Tibial nerve (tissue), 4 donors: ENCODE measurements around the gene PELI2. TPM values are rescaled to one million over a fixed set of nuclear protein-coding genes. Genes with fewer than 3 reads are reported as not detected.

Experiments
- DNase-seq, 2 donors: peaks; one replicate each; pipeline ENCODE4 v3.0.0-alpha.2; 2019; ENCODE audit warnings: low spot score in 2 of 2
- H3K27ac ChIP-seq, 4 donors: fragments of 200-600 bp; sonication (generic) in 3 of 4; one replicate each; pipeline ENCODE4 v1.5.1; 2017 to 2019; ENCODE audit warnings: mild to moderate bottlenecking in 1 of 4
- H3K27me3 ChIP-seq, 2 donors: fragments of 200-600 bp; sonication (generic) in 1 of 2; one replicate each; pipeline versions ENCODE4 v1.5.1 to v1.6.0; 2017 to 2019
- H3K36me3 ChIP-seq, 3 donors: fragments of 200-600 bp; sonication (generic); one replicate each; pipeline ENCODE4 v1.5.1; 2018 to 2019
- H3K4me1 ChIP-seq, 4 donors: fragments of 200-600 bp; sonication (generic) in 3 of 4; one replicate each; pipeline ENCODE4 v1.5.1; 2017 to 2019
- H3K4me3 ChIP-seq, 4 donors: fragments of 200-600 bp; sonication (generic) in 3 of 4; one replicate each; pipeline ENCODE4 v1.5.1; 2017 to 2019; ENCODE audit warnings: mild to moderate bottlenecking in 1 of 4, moderate library complexity in 1 of 4
- H3K9me3 ChIP-seq, 4 donors: fragments of 200-600 bp; sonication (generic) in 3 of 4; one replicate each; pipeline ENCODE4 v1.5.1; 2017 to 2019
- CTCF ChIP-seq, 5 experiments: fragments of 200-600 bp in 3 of 5; fragments of 450-650 bp in 2 of 5; sonication (generic) in 3 of 5; IDR thresholded peaks; one replicate each; pipeline ENCODE4 v1.5.1; 2016 to 2019; ENCODE audit warnings: antibody characterized with exemption in 5 of 5, mild to moderate bottlenecking in 3 of 5, moderate library complexity in 2 of 5
- EP300 ChIP-seq, 2 donors: sonication (generic); formaldehyde crosslinking; IDR thresholded peaks; one replicate each; pipeline ENCODE4 v1.6.1; 2017; ENCODE audit warnings: antibody characterized with exemption in 2 of 2, mild to moderate bottlenecking in 1 of 2
- POLR2A ChIP-seq, 2 donors: fragments of 450-650 bp; IDR thresholded peaks; one replicate each; pipeline ENCODE4 v1.6.1; 2017; ENCODE audit warnings: antibody characterized with exemption in 2 of 2, mild to moderate bottlenecking in 2 of 2, moderate library complexity in 2 of 2
- WGBS, 2 donors: methylation state at CpG; one replicate each; pipeline ENCODE4 v1.1.5; 2018; 5-methylcytosine and 5-hydroxymethylcytosine counted together
- total RNA-seq, 4 donors: library from RNA; depleted of rRNA; stranded (reverse); fragments of >200 nt; gene quantifications; one replicate each; pipeline ENCODE4 v1.1.0, GENCODE V29; 2016

PELI2 gene
- total RNA-seq, 4 donors from 2014 or later, result 20.1 to 42.3 (median 35.1) TPM

GRCh38 chr14:56193347-56193746, 75.1 kb downstream of the PELI2 start:
- H3K36me3 ChIP-seq, result no peaks in the 10 kb centered on the region
- no peaks in the 10 kb centered on the region for H3K9me3 ChIP-seq
- 95 to 97% methylated on average over 1 of the region's 1 CpG for WGBS, 2 donors
- TF ChIP-seq EP300 (IDR thresholded peaks at IDR 0.05) (no peak), POLR2A (IDR thresholded peaks at IDR 0.05) (no peak), CTCF (IDR thresholded peaks at IDR 0.05) (no peak)
- no peaks in the 10 kb centered on the region for H3K27me3 ChIP-seq
- H3K27ac ChIP-seq, result no peak overlapping the region
- H3K4me1 ChIP-seq, result peaks cover 0 to 30% (median 0%) of the 10 kb centered on the region in 4 donors
- H3K4me3 ChIP-seq, result no peak overlapping the region
- DNase-seq, result no peak

GRCh38 chr14:56194042-56194441, 75.8 kb downstream of the PELI2 start:
- no peaks in the 10 kb centered on the region for H3K9me3 ChIP-seq
- DNase-seq, result no peak
- H3K36me3 ChIP-seq, result no peaks in the 10 kb centered on the region
- TF ChIP-seq CTCF (IDR thresholded peaks at IDR 0.05) (no peak), EP300 (IDR thresholded peaks at IDR 0.05) (no peak), POLR2A (IDR thresholded peaks at IDR 0.05) (no peak)
- H3K4me3 ChIP-seq, result no peak overlapping the region
- no peaks in the 10 kb centered on the region for H3K27me3 ChIP-seq
- H3K4me1 ChIP-seq, result peaks cover 0 to 37% (median 0%) of the 10 kb centered on the region in 4 donors
- no peak overlapping the region for H3K27ac ChIP-seq
- WGBS, 2 donors, result 74 to 88% methylated on average over 7 of the region's 7 CpGs

- H3K27me3 ChIP-seq, result no peaks in the 10 kb centered on the region
- H3K4me3 ChIP-seq, result no peak overlapping the region
- no peak for DNase-seq
- H3K27ac ChIP-seq, result peak overlapping the region in 1 of 4 donors; percentile 29
- 57 to 60% methylated on average over 5 of the region's 5 CpGs for WGBS, 2 donors
- no peaks in the 10 kb centered on the region for H3K36me3 ChIP-seq
- peaks cover 0 to 48% (median 7%) of the 10 kb centered on the region in 4 donors for H3K4me1 ChIP-seq
- TF ChIP-seq CTCF (IDR thresholded peaks at IDR 0.05) (no peak), POLR2A (IDR thresholded peaks at IDR 0.05) (no peak), EP300 (IDR thresholded peaks at IDR 0.05) (no peak)
- H3K9me3 ChIP-seq, result no peaks in the 10 kb centered on the region
Measured at GRCh38 chr14:56195223-56195622, 77.0 kb downstream of the PELI2 start.

GRCh38 chr14:56195704-56196103, 77.5 kb downstream of the PELI2 start:
- Histone ChIP-seq H3K27ac (peak overlapping the region in 3 of 4 donors; percentile 9 to 71 (median 29)), H3K36me3 (no peaks in the 10 kb centered on the region), H3K9me3 (no peaks in the 10 kb centered on the region), H3K4me3 (no peak overlapping the region), H3K4me1 (peaks cover 0 to 52% (median 11%) of the 10 kb centered on the region in 4 donors), H3K27me3 (no peaks in the 10 kb centered on the region)
- TF ChIP-seq POLR2A (IDR thresholded peaks at IDR 0.05), result no peak
- TF ChIP-seq CTCF (IDR thresholded peaks at IDR 0.05), result no peak
- peak in 1 of 2 donors; percentile 18 for TF ChIP-seq EP300 (IDR thresholded peaks at IDR 0.05)
- WGBS, 2 donors, result 36 to 62% methylated on average over 6 of the region's 6 CpGs
- peak; percentile 21 to 39 for DNase-seq

GRCh38 chr14:56196274-56196673, 78.1 kb downstream of the PELI2 start:
- DNase-seq, result no peak
- 27 to 38% methylated on average over 2 of the region's 2 CpGs for WGBS, 2 donors
- TF ChIP-seq POLR2A (IDR thresholded peaks at IDR 0.05), result no peak
- no peak for TF ChIP-seq EP300 (IDR thresholded peaks at IDR 0.05)
- TF ChIP-seq CTCF (IDR thresholded peaks at IDR 0.05), result no peak
- no peak overlapping the region for H3K4me3 ChIP-seq
- H3K36me3 ChIP-seq, result no peaks in the 10 kb centered on the region
- H3K27ac ChIP-seq, result peak overlapping the region in 3 of 4 donors; percentile 9 to 71 (median 29)
- peaks cover 0 to 52% (median 13%) of the 10 kb centered on the region in 4 donors for H3K4me1 ChIP-seq
- no peaks in the 10 kb centered on the region for H3K27me3 ChIP-seq
- no peaks in the 10 kb centered on the region for H3K9me3 ChIP-seq
